Activated T-cell treated with anti-CD3 and anti-CD28 coated beads, Interleukin-2, amount 50 U/mL, for 4 hours (primary cell): Measurements from ENCODE around the gene SIX2. TPM values are rescaled to one million over a fixed set of nuclear protein-coding genes. Genes with fewer than 3 reads are reported as not detected.

Experiments used
- ATAC-seq, 2 donors: fragments of 200-7000 bp; cut with Tn5 transposase; one replicate each; pipeline ENCODE4 v1.10.0; 2021
- DNase-seq: peaks from one replicate; pipeline ENCODE4 v3.0.0-alpha.2; 2020
- H3K27me3 Mint-ChIP-seq: one replicate; pipeline ENCODE4 v1.8.0; 2021; ENCODE audit warnings: low read depth, mixed read lengths
- H3K36me3 Mint-ChIP-seq: one replicate; pipeline ENCODE4 v1.8.0; 2022; ENCODE audit warnings: mixed read lengths; ENCODE audit not compliant: insufficient read depth
- H3K4me1 Mint-ChIP-seq: one replicate; pipeline ENCODE4 v1.8.0; 2021; ENCODE audit warnings: low read depth, mixed read lengths
- H3K4me3 Mint-ChIP-seq: one replicate; pipeline ENCODE4 v1.8.0; 2021; ENCODE audit warnings: mild to moderate bottlenecking, moderate library complexity, mixed read lengths
- H3K9me3 Mint-ChIP-seq: one replicate; pipeline ENCODE4 v1.8.0; 2021; ENCODE audit warnings: mixed read lengths
- total RNA-seq, 3 donors: library from RNA; stranded (reverse); gene quantifications; one replicate each; pipeline ENCODE4 v1.2.1, GENCODE V29; 2021

SIX2 gene
- total RNA-seq, 3 donors from 2014 or later, result not detected

DNA sequence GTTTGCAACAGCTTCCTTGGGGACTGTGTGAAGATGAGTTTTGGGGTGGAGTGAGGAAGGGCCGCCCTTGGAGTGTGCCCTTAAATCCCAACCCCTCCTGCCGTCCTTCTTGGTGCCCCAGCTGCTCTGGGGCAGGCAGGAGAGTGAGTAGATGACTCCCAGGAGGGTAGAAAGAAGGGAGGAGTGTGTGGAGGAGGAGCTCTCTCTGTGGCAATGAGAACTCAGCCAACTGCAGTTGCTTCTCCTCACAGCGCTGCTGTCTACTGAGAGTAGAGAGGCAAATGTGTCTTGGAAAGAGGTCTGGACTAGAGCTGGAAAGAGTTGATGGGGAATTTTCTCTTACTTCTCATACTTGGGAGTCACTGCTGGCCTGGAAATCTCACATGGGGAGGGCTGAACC lies 21.8 kb upstream of the SIX2 start:
- peaks cover 12% of the 10 kb centered on the region for H3K27me3 Mint-ChIP-seq
- H3K4me1 Mint-ChIP-seq, result no peaks in the 10 kb centered on the region
- DNase-seq, result no peak
- H3K9me3 Mint-ChIP-seq, result no peaks in the 10 kb centered on the region
- no peak overlapping the region for H3K4me3 Mint-ChIP-seq
- H3K36me3 Mint-ChIP-seq, result no peaks in the 10 kb centered on the region
- ATAC-seq, result no peak

DNA sequence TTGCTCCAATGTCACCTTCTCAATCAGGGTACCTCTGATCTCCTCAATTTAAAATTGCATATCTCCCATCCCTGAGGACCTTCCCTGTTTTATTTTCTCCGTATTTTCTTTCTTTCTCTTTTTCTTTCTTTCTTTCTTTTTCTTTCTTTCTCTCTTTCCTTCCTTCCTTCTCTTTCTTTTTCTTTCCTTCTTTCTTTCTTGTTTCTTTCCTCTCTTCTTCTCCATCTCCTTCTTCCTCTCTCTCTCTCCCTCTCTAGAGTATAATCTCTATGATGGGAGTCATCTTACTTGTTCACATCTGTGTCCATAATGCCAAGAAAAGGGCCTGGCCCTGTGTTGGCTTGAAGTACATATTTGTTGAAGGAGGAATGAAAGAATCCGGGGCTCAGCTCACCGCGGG lies 21.3 kb upstream of the SIX2 start:
- no peaks in the 10 kb centered on the region for H3K36me3 Mint-ChIP-seq
- no peaks in the 10 kb centered on the region for H3K9me3 Mint-ChIP-seq
- ATAC-seq, result no peak
- peaks cover 14% of the 10 kb centered on the region for H3K27me3 Mint-ChIP-seq
- no peaks in the 10 kb centered on the region for H3K4me1 Mint-ChIP-seq
- no peak for DNase-seq
- H3K4me3 Mint-ChIP-seq, result no peak overlapping the region

DNA sequence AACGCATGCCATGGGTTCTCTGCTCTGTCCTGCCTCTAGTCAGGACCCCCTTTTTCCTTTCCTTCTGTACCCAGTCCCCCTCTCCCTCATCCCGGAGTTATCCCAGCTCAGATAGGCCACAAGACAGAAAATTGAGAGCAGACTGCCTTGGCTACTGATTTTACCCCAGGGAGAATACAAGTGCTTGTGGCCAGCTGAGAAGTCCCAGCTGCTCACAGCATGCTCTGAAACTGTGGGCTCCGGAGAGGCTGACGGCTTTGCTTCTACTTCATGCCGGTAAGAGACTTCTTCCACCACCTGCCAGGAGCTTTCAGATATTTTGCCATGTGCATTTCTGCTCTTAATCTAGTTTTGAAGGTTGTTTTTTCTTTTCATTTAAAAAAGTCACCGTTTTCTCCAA lies 20.0 kb upstream of the SIX2 start:
- Mint-ChIP-seq H3K9me3 (no peaks in the 10 kb centered on the region), H3K4me1 (no peaks in the 10 kb centered on the region), H3K4me3 (no peak overlapping the region), H3K27me3 (peaks cover 19% of the 10 kb centered on the region), H3K36me3 (no peaks in the 10 kb centered on the region)
- no peak for DNase-seq
- no peak for ATAC-seq

DNA sequence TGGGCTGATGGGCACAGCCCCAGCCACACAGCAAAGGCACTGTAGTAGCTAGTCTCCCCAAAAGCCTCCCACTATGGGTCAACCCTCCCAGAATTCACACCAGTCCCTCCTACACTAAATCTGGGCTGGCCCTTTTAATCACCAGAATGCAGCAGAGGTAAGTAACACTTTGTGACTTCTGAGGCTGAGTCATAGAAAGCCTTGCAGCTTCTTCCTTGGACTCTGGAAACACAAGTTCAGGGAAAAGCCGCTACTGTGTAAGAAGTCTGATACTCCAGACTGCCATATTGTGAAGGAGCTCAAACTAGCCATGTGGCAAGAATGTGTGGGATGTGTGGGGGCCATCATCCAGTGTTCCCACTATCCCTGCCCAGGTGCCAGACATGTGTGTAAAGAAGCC lies 19.0 kb upstream of the SIX2 start:
- peaks cover 19% of the 10 kb centered on the region for H3K27me3 Mint-ChIP-seq

DNA sequence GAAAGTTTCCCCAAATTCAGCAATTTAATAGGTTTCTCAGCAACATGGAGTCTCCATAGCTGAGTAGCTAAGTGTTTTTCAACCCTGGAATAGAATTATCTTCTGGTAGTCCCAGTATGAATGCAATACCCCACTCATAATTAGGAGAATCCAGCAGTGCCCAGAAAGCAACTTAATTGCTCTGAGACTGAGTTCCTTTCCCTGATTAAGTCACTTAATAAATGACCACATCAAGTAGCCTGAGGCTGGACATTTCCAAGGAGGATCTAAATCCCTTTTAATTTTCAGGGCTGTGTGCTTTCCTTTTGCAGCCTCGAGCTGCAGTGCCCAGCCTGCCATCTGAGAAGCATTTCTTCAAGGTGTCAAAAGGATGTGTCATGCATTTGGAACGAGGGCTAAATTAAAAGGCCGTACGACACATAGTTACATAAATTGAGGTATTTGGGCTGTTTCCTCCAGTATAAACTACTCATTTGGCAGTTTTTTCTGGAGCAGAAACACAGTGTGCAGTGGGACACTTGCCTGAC lies 17.7 kb upstream of the SIX2 start:
- DNase-seq, result no peak
- Mint-ChIP-seq H3K36me3 (no peaks in the 10 kb centered on the region), H3K4me1 (no peaks in the 10 kb centered on the region), H3K27me3 (peaks cover 22% of the 10 kb centered on the region), H3K9me3 (no peaks in the 10 kb centered on the region), H3K4me3 (no peak overlapping the region)
- no peak for ATAC-seq

More for the DNA sequence above, 19.0 kb upstream of the SIX2 start:
- DNase-seq (no peak), ATAC-seq (no peak)
- Mint-ChIP-seq H3K4me3 (no peak overlapping the region), H3K4me1 (no peaks in the 10 kb centered on the region), H3K9me3 (no peaks in the 10 kb centered on the region), H3K36me3 (no peaks in the 10 kb centered on the region)

DNA sequence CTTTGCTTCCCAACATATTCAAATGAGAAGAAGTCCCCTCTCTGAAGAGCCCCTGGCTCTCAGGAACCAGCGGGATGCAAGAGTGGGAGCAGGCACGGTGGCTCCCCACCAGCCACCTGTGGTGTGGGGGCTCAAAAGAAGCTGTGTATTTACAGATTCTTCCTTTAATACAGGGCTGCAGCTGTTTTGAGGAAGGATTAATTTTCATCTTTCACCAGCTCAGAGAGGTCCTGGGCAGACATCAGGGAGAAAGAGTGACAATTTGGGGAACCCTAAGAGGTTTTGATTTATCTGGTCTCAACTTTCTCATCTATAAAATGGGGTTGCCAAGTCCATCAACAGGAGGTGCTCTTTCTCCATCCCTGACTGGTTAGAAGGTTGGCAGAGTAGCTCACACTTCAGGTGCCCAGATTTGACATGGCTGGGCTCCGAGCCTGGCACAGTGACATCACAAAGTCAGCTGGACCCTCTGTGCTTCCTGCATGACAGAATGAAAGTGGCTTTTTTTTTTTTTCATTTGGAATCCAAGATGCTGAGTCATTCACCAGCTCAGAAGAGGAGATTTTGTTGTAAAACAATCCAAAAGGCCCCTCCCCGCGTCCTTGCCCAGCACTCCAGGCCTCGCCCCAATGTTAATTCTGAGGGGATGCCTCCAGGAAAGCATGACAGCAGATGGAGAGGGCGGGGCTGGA lies 15.5 kb upstream of the SIX2 start:
- Mint-ChIP-seq H3K4me3 (no peak overlapping the region), H3K9me3 (no peaks in the 10 kb centered on the region)
- ATAC-seq, result no peak

DNA sequence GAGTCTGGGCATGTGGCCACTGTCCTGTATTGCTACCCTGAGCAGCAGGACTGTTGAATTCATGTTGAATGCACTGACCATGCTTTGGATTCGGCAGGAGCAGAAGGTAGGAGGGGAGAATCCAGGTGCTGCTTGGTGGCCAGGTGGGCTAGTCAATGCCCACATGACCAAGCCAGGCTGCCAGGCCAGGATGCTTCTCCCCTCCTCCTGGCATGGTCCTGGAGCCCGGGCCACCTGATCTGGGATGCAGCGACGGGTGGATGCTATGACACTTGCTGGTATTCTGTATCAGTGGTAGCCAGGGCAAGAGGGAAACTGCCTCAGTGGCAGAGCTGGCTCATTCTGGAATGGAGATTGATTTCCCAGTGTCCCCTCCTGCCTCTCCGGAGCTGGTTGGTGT lies 14.8 kb upstream of the SIX2 start:
- ATAC-seq, result no peak
- no peaks in the 10 kb centered on the region for H3K36me3 Mint-ChIP-seq
- H3K9me3 Mint-ChIP-seq, result no peaks in the 10 kb centered on the region
- DNase-seq, result no peak
- peaks cover 22% of the 10 kb centered on the region for H3K27me3 Mint-ChIP-seq
- no peaks in the 10 kb centered on the region for H3K4me1 Mint-ChIP-seq
- no peak overlapping the region for H3K4me3 Mint-ChIP-seq

More for the DNA sequence above, 15.5 kb upstream of the SIX2 start:
- no peaks in the 10 kb centered on the region for H3K4me1 Mint-ChIP-seq
- H3K36me3 Mint-ChIP-seq, result no peaks in the 10 kb centered on the region
- DNase-seq, result no peak
- peaks cover 22% of the 10 kb centered on the region for H3K27me3 Mint-ChIP-seq

DNA sequence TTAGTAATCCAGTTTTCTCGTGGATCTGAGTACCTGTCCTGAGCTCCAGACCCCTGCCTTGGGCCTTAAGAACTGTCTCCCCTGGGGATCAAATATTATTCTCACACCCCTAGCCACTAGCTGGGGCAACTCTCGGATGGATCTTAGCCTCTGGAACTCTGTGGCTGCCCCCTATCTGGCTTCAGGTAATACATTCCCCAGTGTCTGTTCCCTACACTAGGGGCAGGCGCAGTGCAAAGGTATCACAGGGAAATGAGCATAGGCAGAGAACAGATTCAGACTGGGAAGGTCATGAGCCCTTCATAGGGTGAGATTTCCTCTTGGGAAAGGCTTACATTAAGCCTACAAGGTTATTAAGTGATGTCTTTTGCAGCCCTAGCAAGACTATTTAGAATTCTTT lies 11.2 kb upstream of the SIX2 start:
- Mint-ChIP-seq H3K9me3 (no peaks in the 10 kb centered on the region), H3K36me3 (no peaks in the 10 kb centered on the region), H3K27me3 (peaks cover 30% of the 10 kb centered on the region), H3K4me1 (no peaks in the 10 kb centered on the region), H3K4me3 (no peak overlapping the region)
- DNase-seq, result no peak
- no peak for ATAC-seq

DNA sequence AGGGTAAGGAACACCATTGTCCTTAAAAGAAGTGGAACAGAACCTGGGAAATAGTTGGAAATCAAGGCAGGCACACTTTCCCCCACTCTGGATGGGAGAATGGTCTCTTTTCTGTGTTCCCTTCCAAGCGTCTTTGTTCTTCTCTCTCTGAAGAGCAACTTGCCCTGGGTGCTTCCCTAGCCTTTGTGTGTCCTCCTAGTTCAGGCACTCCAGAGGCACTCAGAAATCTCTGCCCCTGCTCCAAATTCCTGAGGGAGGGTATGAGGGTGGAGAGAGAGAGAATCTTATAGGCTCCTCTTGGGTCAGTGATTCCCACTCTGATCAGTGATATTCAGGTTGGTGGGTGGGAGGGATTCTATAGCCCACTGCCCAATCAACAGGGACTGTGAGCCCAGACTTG lies 8.8 kb upstream of the SIX2 start:
- Mint-ChIP-seq H3K4me3 (no peak overlapping the region), H3K4me1 (peaks cover 2% of the 10 kb centered on the region), H3K9me3 (no peaks in the 10 kb centered on the region), H3K36me3 (no peaks in the 10 kb centered on the region), H3K27me3 (peaks cover 38% of the 10 kb centered on the region)
- ATAC-seq (no peak), DNase-seq (no peak)

DNA sequence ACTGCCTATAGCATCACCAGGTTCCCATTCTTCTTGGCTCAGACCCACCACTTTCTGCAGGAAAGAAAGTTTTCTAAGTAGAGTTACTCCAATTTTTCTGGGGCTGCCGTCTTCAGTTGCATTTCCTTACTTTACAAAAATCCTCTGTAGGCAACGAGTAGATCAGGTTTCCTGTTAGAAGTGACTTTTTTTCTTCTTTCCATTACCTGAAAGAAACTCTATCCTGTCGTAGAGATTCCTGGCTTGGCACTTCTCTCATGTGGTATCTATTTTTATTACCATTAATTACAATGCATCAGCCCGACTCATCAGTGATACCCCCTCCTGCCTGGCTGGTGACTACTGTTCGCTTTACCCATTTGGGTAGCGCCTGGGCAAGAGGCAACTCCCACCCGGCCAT lies 5.6 kb upstream of the SIX2 start:
- Mint-ChIP-seq H3K4me3 (no peak overlapping the region), H3K9me3 (no peaks in the 10 kb centered on the region), H3K36me3 (no peaks in the 10 kb centered on the region), H3K4me1 (peaks cover 12% of the 10 kb centered on the region), H3K27me3 (peaks cover 61% of the 10 kb centered on the region)
- ATAC-seq (no peak), DNase-seq (no peak)

DNA sequence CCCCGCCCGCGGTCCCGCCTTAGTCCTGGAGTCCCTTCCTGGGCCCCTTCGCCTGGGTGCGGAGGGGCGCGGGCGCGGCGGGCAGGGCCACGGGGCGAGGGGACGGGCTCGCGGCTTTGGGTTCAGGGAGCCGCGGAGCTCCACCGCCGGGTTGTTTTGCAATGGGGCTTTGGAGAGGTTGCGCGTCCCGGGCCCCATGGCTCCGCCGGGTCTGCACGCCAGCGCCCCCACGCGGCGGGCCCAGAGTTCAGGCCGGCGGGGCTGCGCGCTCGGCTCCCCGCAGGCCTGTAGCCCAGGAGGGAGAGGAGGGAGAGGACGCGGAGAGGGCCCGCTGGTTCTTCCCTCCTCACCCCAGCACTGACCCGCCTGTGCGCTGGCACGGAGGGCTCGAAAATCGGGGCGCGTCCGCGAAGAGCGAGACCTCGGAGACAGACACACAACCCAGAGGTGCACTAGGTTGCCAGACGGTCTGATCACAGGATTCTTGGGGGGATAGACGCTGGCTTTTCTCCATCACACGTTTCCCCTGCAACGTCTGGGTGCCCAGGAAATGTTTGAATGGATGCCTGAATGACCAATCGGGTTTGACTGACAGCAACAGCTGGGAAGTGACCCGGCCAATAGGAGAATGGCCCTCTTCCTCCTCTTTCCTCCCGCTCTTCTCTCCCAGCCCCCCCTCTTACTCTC lies 4.9 kb upstream of the SIX2 start:
- Mint-ChIP-seq H3K36me3 (no peaks in the 10 kb centered on the region), H3K27me3 (peaks cover 66% of the 10 kb centered on the region), H3K4me3 (no peak overlapping the region), H3K4me1 (peaks cover 15% of the 10 kb centered on the region), H3K9me3 (no peaks in the 10 kb centered on the region)
- DNase-seq (no peak), ATAC-seq (peak in 1 of 2 donors; percentile 57)

DNA sequence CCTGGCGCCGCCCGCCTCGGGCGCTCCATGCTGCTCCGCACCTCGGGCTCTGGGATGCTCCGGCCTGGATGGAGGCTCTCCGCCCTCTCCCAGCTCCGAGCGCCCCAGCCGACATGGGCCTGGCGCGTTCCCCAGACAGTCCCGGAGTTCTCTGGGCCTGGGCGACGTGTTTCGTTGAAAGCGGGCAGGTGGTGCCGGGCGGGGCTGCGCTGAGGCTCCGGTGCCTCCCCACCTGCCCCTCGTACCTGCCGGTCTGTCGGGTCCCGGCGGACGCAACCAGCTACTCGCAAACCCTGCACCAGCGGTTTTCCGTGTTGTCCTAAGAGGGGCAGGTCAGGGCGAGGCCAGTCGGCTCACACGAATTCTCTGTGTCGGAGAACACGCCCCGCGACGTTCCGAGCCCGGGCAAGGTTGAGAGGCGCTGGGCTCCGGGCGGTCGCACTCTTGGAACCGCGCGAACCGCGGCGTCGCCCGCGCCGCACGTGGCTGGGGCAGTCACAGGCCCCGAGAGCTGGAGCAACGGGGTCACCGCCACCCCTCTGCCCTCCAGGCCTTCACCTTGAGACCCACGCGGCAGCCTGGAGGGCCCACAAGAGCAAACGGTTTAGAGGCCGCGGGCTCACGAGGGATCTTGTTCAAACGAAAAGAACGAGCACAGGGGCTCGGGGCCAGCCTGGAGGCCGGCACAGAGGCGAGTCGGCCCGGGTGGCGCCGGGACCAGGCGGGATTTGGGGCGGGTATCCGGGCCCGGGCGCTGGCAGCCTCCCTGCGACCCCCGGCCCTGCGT lies 4.2 kb upstream of the SIX2 start:
- no peaks in the 10 kb centered on the region for H3K36me3 Mint-ChIP-seq
- no peaks in the 10 kb centered on the region for H3K9me3 Mint-ChIP-seq
- peak in 1 of 2 donors; percentile 6 for ATAC-seq
- no peak overlapping the region for H3K4me3 Mint-ChIP-seq
- peaks cover 70% of the 10 kb centered on the region for H3K27me3 Mint-ChIP-seq
- no peak for DNase-seq
- peaks cover 19% of the 10 kb centered on the region for H3K4me1 Mint-ChIP-seq

DNA sequence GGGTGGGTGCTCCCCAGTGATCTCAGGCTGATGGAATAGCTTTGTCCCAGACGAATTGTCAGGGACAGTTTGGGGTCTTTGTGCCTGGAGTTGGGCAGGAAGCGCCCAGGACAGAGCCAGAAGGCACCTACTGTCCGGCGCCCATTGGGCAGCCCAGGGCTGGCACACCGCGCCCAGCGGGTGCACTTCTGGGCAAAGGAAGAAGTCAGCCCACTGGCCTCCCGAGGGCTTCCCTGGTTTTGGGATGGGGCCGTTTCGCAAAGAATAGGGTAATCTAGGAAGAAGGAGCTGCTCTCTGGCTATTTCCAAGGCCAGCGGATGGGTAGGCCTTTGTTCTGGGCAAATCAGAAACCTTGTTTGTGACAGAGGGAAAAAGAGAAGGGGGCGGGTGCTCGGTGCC lies 3.5 kb upstream of the SIX2 start:
- H3K4me3 Mint-ChIP-seq, result no peak overlapping the region

More for the DNA sequence above, 3.5 kb upstream of the SIX2 start:
- Mint-ChIP-seq H3K4me1 (peaks cover 24% of the 10 kb centered on the region), H3K27me3 (peaks cover 77% of the 10 kb centered on the region), H3K36me3 (no peaks in the 10 kb centered on the region), H3K9me3 (no peaks in the 10 kb centered on the region)
- no peak for DNase-seq
- ATAC-seq, result no peak
